Thyroid gland (tissue), 4 donors: Measurements from ENCODE around the gene DUSP15. TPM values are rescaled to one million over a fixed set of nuclear protein-coding genes. Genes with fewer than 3 reads are reported as not detected.
A peak's percentile ranks its signal among the peaks of the same experiment; 100 is the strongest.
"Not testable (repeated sequence)": the region's sequence is repeated elsewhere in the genome, so short reads cannot be mapped to it uniquely, and the experiment has no call there.

Source experiments
- DNase-seq, 2 donors: peaks; one replicate each; pipeline ENCODE4 v3.0.0-alpha.2; 2019
- H3K27ac ChIP-seq, 3 donors: fragments of 200-600 bp; sonication (generic); 1 replicate in 2 of 3; 2 replicates in 1 of 3; pipeline ENCODE4 v1.5.1; 2016 to 2019; ENCODE audit warnings: mild to moderate bottlenecking in 1 of 3, moderate library complexity in 1 of 3
- H3K27me3 ChIP-seq: fragments of 200-600 bp; sonication (generic); one replicate; pipeline ENCODE4 v1.5.1; 2019
- H3K36me3 ChIP-seq, 2 donors: fragments of 200-600 bp; sonication (generic); one replicate each; pipeline ENCODE4 v1.5.1; 2016 to 2019
- H3K4me1 ChIP-seq, 2 donors: fragments of 200-600 bp; sonication (generic); one replicate each; pipeline ENCODE4 v1.5.1; 2017 to 2019
- H3K4me3 ChIP-seq, 3 donors: fragments of 200-600 bp; sonication (generic); replicated peaks in 1 of 3; 1 replicate in 2 of 3; 2 replicates in 1 of 3; pipeline ENCODE4 v1.5.1; 2016; ENCODE audit warnings: mild to moderate bottlenecking in 1 of 3
- H3K9me3 ChIP-seq: fragments of 200-600 bp; sonication (generic); one replicate; pipeline ENCODE4 v1.5.1; 2017
- POLR2A ChIP-seq, 2 donors: fragments of 450-650 bp; IDR thresholded peaks; one replicate each; pipeline ENCODE4 v1.6.1; 2017; ENCODE audit warnings: antibody characterized with exemption in 2 of 2, mild to moderate bottlenecking in 2 of 2, moderate library complexity in 1 of 2
- WGBS, 2 donors: methylation state at CpG; one replicate each; pipeline ENCODE4 v1.1.5; 2017; 5-methylcytosine and 5-hydroxymethylcytosine counted together
- intact Hi-C: fragments of 100-400 bp; cut with DNase I; formaldehyde crosslinking; loops from one replicate; pipeline ENCODE4 v1.15.1; 2023
- small RNA-seq: library from RNA; depleted of rRNA; stranded (forward); fragments of <200 nt; gene quantifications from one replicate; pipeline ENCODE3, GENCODE V24; 2016
- total RNA-seq, 4 donors: library from RNA; depleted of rRNA; stranded (reverse); fragments of >200 nt; gene quantifications; one replicate each; pipeline ENCODE4 v1.2.3, GENCODE V29; 2016
- TF ChIP-seq, protein P1 (sequence below), 6 experiments: fragments of 200-600 bp in 3 of 6; fragments of 450-650 bp in 3 of 6; sonication (generic) in 3 of 6; IDR thresholded peaks; one replicate each; pipeline ENCODE4 v1.5.1; 2016 to 2019; ENCODE audit warnings: antibody characterized with exemption in 6 of 6, mild to moderate bottlenecking in 2 of 6, inconsistent platforms in 1 of 6, moderate library complexity in 1 of 6

DUSP15 gene
- total RNA-seq, 4 donors from 2014 or later: 5.4 to 9.1 (median 7.0) TPM

DNA sequence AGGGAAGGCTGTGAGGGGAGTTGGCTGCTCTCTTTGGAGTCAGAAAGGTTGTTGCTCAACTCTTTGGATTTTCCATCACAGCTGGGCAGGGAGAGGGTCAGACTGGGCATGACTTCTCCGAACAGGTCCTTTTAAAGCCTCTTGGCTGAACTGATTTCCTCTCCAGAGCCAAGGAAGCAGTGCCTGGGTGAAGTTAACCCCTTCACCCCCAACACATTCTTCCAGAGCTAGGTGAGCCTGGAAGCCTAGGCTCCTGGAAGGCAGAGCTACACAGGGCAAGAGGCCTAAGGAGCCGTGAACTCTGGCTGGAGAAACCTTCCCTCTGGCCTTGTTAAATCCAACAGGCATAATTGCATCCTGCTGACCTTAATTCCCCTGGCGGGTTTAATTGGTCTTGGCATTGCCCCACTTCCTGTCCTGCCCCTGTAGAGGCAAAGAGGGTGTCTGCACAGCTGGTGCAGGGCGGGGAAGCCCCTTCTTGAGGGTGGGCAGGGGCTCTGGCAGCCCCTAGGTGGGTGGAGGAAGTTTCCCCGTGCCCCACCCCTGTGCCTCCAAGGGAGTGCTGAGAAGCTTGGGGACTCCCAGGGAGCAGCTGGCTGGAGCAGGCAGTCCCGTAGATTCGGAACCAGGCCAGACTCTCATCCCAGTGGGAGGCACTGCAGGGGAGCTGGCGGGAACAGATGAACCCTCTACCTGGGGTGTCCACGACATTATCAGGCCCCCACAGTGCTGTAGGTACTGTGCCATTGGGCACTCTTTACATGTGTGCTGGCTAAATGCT, 54.7 kb downstream of the DUSP15 start:
- Histone ChIP-seq H3K27me3 (no peaks in the 10 kb centered on the region), H3K9me3 (no peaks in the 10 kb centered on the region), H3K27ac (peak overlapping the region; percentile 81 to 82 (median 81)), H3K4me3 (no peak overlapping the region), H3K4me1 (peaks cover 60 to 84% of the 10 kb centered on the region in 2 donors), H3K36me3 (no peaks in the 10 kb centered on the region)
- WGBS, 2 donors: 14 to 19% methylated on average over 7 to 9 of the region's 9 CpGs
- DNase-seq: peak; percentile 73 to 75
- intact Hi-C loops: no loop called here
- TF ChIP-seq POLR2A (IDR thresholded peaks at IDR 0.05): no peak
- TF ChIP-seq, protein P1, sequence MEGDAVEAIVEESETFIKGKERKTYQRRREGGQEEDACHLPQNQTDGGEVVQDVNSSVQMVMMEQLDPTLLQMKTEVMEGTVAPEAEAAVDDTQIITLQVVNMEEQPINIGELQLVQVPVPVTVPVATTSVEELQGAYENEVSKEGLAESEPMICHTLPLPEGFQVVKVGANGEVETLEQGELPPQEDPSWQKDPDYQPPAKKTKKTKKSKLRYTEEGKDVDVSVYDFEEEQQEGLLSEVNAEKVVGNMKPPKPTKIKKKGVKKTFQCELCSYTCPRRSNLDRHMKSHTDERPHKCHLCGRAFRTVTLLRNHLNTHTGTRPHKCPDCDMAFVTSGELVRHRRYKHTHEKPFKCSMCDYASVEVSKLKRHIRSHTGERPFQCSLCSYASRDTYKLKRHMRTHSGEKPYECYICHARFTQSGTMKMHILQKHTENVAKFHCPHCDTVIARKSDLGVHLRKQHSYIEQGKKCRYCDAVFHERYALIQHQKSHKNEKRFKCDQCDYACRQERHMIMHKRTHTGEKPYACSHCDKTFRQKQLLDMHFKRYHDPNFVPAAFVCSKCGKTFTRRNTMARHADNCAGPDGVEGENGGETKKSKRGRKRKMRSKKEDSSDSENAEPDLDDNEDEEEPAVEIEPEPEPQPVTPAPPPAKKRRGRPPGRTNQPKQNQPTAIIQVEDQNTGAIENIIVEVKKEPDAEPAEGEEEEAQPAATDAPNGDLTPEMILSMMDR (IDR thresholded peaks at IDR 0.05): no peak

DNA sequence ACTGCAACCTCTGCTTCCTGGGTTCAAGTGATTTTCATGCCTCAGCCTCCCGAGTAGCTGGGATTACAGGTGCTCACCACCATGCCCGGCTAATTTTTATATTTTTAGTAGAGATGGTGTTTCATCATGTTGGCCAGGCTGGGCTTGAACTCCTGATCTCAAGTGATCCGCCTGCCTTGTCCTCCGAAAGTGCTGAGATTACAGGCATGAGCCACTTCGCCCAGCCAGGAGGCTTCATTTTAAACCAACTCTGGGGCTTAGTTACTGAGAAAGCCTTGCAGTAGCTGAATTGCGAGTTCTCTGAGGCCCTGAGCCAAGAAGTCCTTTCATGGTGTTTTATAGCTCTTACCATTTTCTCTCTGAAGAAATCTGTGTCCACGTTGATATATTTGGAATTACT, 56.2 kb downstream of the DUSP15 start:
- H3K27ac ChIP-seq: peak overlapping the region; percentile 81 to 82 (median 81)
- H3K9me3 ChIP-seq, H3K4me3 ChIP-seq, H3K27me3 ChIP-seq, intact Hi-C loops, H3K36me3 ChIP-seq: not testable (repeated sequence)
- H3K4me1 ChIP-seq: peaks cover 70 to 95% of the 10 kb centered on the region in 2 donors
- DNase-seq: peak; percentile 53 to 54
- 35 to 37% methylated on average over 7 of the region's 7 CpGs for whole genome bisulfite sequencing, 2 donors

DNA sequence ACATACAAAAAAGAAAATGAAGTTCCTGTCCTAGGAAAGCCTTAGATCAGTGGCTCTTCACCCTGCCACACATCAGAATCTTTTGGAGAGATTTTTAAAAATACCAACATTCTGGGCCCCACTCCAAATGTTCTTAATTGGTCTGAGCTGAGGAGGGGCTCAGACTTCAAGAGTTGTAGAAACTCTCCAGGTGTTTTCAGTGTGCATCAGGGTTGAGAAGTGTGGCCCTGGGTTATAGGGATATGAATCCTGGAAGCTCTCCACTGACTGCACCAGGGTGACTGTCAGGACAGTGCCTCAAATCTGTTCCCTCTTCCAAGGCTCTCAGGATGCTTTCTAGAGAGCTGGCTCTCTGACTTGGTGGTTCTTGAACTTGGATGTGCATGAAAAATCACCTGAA, 56.7 kb downstream of the DUSP15 start:
- Histone ChIP-seq H3K4me3 (no peak overlapping the region), H3K27me3 (no peaks in the 10 kb centered on the region), H3K4me1 (peaks cover 65 to 91% of the 10 kb centered on the region in 2 donors), H3K36me3 (no peaks in the 10 kb centered on the region), H3K9me3 (no peaks in the 10 kb centered on the region), H3K27ac (peak overlapping the region; percentile 81 to 82 (median 81))
- TF ChIP-seq, protein P1 (IDR thresholded peaks at IDR 0.05): no peak
- no peak for TF ChIP-seq POLR2A (IDR thresholded peaks at IDR 0.05)
- intact Hi-C loops: no loop called here
- peak; percentile 56 to 60 for DNase-seq

DNA sequence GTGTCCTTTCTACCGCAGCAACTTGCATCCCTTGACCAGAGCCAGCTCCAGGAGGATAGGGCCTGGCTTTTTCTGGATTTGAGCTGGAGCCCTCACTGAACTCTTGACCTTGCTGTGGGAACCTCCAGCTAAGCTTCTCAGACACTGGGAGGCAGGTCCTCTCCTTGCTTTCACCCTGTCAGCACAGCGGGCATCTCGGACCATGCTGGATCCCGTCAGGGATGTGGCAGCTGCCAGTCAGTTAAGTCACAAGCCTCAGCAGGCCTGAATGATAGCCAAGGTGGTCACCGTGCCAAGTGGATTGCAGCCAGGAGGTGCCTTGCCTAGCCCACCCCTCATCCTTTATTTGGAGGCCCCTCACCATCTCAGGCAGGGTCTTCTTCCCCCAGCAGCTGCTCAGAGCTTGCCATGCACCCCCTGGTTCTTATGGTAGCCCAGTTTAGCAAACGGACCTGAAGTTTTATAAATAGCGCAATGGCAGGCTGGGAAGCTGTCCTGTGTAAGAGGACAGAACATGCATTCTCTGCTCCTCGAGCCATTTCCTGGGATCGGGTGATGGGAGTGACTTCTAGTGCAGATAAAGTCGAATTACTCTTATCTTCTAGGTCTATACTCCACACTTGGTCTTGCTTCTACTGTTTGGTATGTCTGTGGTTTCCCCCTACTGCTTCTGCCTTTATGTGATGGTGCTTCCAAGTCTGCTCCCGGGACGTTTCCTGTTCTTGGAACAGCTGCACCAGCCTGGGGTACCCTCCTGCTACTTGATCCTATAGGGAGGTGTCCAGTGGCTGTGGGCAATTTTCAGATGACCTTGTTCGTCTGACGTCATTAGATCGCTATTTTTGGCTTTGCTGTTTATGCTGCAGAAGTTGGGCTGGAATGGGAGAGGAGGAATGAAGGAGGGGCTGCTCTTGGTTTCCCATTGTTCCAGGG, 58.3 kb downstream of the DUSP15 start:
- Histone ChIP-seq H3K27ac (peak overlapping the region in 2 of 3 donors; percentile 9 to 82), H3K27me3 (no peaks in the 10 kb centered on the region), H3K4me3 (no peak overlapping the region), H3K36me3 (no peaks in the 10 kb centered on the region), H3K4me1 (peaks cover 62 to 78% of the 10 kb centered on the region in 2 donors), H3K9me3 (no peaks in the 10 kb centered on the region)
- intact Hi-C loops: no loop called here
- DNase-seq: no peak
- TF ChIP-seq, protein P1 (IDR thresholded peaks at IDR 0.05): no peak
- TF ChIP-seq POLR2A (IDR thresholded peaks at IDR 0.05): no peak
- 56 to 64% methylated on average over 12 to 13 of the region's 15 CpGs for WGBS, 2 donors

DNA sequence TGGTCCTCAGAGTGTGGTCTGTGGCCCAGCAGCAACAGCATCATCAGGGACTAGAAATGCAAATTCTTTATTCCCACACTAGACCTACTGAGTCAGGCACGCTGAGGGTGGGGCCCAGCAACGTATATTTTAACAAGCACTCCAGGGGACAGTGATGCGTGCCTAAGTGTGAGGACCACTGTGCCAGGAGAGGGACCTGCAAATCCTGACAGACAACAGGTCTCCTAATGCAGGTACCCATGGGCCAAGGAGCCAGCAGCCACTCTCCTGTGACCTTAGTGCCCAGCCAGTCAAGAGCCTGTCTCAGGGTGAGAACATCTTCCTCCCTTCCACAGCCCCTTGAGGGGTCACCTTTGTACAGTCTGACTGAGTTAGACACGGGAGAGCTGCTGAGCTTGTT, 59.1 kb downstream of the DUSP15 start:
- no peaks in the 10 kb centered on the region for H3K9me3 ChIP-seq
- no peak overlapping the region for H3K4me3 ChIP-seq
- peaks cover 62 to 69% of the 10 kb centered on the region in 2 donors for H3K4me1 ChIP-seq
- WGBS, 2 donors: 6 to 44% methylated on average over 2 to 4 of the region's 4 CpGs
- no peaks in the 10 kb centered on the region for H3K36me3 ChIP-seq
- peak overlapping the region in 2 of 3 donors; percentile 59 to 62 for H3K27ac ChIP-seq
- H3K27me3 ChIP-seq: no peaks in the 10 kb centered on the region
- DNase-seq: no peak
- intact Hi-C loops: no loop called here
- TF ChIP-seq, protein P1 (IDR thresholded peaks at IDR 0.05): no peak
- no peak for TF ChIP-seq POLR2A (IDR thresholded peaks at IDR 0.05)

Small RNA genes within 50 kb of the gene (small RNA-seq; reads per million reads assigned to genes)
- gene RNU1-94P: not detected

Other genes with a start within 250 kb of the DUSP15 start
- gene COX4I2, start 232.6 kb downstream of the DUSP15 start, total RNA-seq: 1 to 10 TPM; 1.1 to 4.8 (median 3.4) TPM
- 100 to 1,000 TPM; 110 to 154 (median 125) TPM for gene BCL2L1, start 147.7 kb downstream of the DUSP15 start, total RNA-seq
- 1 to 10 TPM in 2 of 4 donors, under 1 TPM in 2; 0.39 to 2.0 (median 0.82) TPM for gene TPX2, start 131.2 kb downstream of the DUSP15 start, total RNA-seq
- under 1 TPM in 2 of 4 donors, not detected in 2; 0.22 to 0.83 TPM for gene MYLK2, start 51.2 kb downstream of the DUSP15 start, total RNA-seq
- 1 to 10 TPM in 1 of 4 donors, under 1 TPM in 1, not detected in 2; 0.44 to 1.0 TPM for gene FOXS1, start 24.9 kb downstream of the DUSP15 start, total RNA-seq
- 1 to 10 TPM in 3 of 4 donors, under 1 TPM in 1; 0.40 to 1.5 (median 1.2) TPM for gene TTLL9, start 107 bp upstream of the DUSP15 start, total RNA-seq
- 10 to 100 TPM in 2 of 4 donors, 1 to 10 TPM in 2; 7.3 to 14.9 (median 9.2) TPM for gene PDRG1, start 81.5 kb upstream of the DUSP15 start, total RNA-seq
- under 1 TPM in 1 of 4 donors, not detected in 3; 0.10 TPM for gene XKR7, start 97.6 kb upstream of the DUSP15 start, total RNA-seq
- 10 to 100 TPM in 1 of 4 donors, 1 to 10 TPM in 3; 7.4 to 16.0 (median 9.7) TPM for gene CCM2L, start 139.9 kb upstream of the DUSP15 start, total RNA-seq
- 1 to 10 TPM; 3.1 to 5.9 (median 4.8) TPM for gene HCK, start 181.7 kb upstream of the DUSP15 start, total RNA-seq
- 10 to 100 TPM; 28.8 to 46.0 (median 38.0) TPM for gene TM9SF4, start 239.2 kb upstream of the DUSP15 start, total RNA-seq